ENCODE results near the gene TMEM31.
"Not testable (repeated sequence)": the region's sequence is repeated elsewhere in the genome, so short reads cannot be mapped to it uniquely, and the experiment has no call there.

The TMEM31 gene

DNA sequence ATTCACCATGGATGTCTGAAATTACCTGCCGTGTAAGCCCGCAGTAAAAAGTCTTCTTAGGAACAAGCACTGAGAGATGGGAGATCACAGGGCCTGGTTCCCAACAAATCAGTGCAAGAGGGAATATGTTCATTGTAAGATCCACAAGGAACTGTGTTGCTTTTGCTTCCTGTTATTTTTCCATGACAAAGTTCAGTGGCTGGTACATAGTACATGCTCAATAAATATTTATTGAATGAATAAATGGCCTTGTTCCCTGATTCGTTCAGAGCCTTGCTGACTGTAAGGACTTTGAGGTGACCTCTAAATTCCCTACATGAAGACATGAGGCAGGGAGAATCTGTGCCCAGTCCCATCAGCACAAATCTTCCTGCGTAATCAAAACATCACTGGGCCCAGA, 7.4 kb downstream of the TMEM31 start:
- in situ Hi-C loops (cut with MboI; ENCODE audit: low sequenced_read_pairs): no loop called here

GRCh38 chrX:103722505-103722904, 11.8 kb downstream of the TMEM31 start:
- in situ Hi-C loops (cut with MboI; ENCODE audit: low sequenced_read_pairs): no loop called here

DNA sequence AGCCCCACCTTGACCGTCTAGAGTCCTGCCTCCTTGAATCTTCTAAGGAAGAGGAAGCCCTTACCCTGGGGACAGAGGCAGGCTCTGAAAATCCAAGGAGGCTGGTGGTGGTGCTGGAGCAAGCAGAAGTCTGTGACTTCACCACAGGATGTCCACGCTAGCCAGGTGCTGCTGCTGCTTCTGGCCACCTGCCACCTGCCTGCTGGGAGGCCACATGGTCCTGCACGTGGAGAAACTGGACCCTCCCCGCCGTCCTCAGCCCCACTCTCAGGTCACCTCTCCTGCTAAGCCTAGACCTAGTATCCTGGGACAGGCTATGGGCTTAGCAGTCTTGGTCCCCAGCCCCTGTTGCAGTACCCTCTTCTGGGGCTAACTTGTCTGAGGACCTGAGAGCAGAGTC, 15.8 kb downstream of the TMEM31 start:
- in situ Hi-C loops (cut with MboI; ENCODE audit: low sequenced_read_pairs): no loop called here

- in situ Hi-C loops (cut with MboI; ENCODE audit: low sequenced_read_pairs): no loop called here
Observed at GRCh38 chrX:103727115-103727514, 16.4 kb downstream of the TMEM31 start.

DNA sequence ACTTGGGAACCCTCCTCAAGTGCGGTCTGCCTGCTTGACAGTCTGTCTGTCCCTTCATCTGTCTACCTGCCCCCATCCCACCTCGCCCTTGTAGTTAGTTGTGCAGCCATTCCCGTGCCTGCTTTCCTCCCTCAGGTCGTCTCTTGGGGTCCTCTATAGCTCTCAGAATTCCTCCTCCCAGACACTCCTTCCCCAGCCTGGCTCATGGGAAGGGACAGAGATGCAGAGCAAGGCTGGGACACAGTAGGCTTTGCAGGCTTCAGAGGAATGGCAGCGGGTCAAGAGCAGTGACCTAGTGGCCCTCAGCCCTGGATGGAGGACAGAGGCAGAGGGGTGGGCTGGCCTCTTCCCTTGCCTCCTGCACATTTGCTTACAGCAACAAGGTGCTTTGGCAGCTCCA, 18.3 kb downstream of the TMEM31 start:
- in situ Hi-C loops (cut with MboI; ENCODE audit: low sequenced_read_pairs): no loop called here

- in situ Hi-C loops (cut with MboI; ENCODE audit: low sequenced_read_pairs): no loop called here
Observed at GRCh38 chrX:103730147-103730795, 19.6 kb downstream of the TMEM31 start.

DNA sequence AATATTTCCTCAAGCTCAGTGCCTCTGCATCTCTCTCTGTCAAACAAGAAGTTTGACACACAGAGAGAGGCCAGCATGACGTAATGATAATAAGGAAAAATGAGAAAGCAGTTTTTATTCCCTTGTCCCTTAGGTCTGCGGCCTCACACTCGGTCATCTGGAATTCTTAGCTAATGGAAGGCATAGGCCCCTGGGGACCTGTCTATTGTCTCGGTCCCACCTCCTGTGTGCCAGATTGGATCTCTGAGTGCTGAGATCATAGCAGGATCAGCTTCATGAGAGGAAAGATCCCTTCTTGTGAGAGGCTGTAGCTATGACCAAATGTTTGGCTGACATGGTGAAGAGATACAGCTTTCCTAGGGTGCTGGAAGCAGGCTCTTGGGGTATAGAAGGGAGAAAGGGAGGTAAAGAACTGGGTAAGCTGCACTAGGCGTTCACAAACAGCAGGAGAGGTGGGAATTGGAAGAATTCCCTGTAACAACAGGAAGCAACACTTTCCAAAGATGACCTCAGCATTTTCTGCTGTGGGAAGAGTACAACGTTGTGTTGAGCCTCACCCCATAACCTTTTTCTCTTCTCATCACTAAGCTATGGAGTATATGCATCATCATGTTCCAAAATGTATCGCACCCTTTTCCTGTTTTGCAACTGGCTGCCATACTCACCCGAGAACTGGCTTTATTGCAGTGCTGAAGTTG, 20.2 kb downstream of the TMEM31 start:
- in situ Hi-C loops (cut with MboI; ENCODE audit: low sequenced_read_pairs): no loop called here

- in situ Hi-C loops (cut with MboI; ENCODE audit: low sequenced_read_pairs): no loop called here
Observed at GRCh38 chrX:103733017-103733416, 22.3 kb downstream of the TMEM31 start.

- in situ Hi-C loops (cut with MboI; ENCODE audit: low sequenced_read_pairs): no loop called here
Observed at GRCh38 chrX:103734125-103734760, 23.5 kb downstream of the TMEM31 start.

GRCh38 chrX:103737696-103738095, 27.0 kb downstream of the TMEM31 start:
- in situ Hi-C loops (cut with MboI; ENCODE audit: low sequenced_read_pairs): no loop called here

- in situ Hi-C loops (cut with MboI; ENCODE audit: low sequenced_read_pairs): no loop called here
Observed at GRCh38 chrX:103739421-103739820, 28.7 kb downstream of the TMEM31 start.

GRCh38 chrX:103741879-103742278, 31.2 kb downstream of the TMEM31 start:
- in situ Hi-C loops (cut with MboI; ENCODE audit: low sequenced_read_pairs): no loop called here

DNA sequence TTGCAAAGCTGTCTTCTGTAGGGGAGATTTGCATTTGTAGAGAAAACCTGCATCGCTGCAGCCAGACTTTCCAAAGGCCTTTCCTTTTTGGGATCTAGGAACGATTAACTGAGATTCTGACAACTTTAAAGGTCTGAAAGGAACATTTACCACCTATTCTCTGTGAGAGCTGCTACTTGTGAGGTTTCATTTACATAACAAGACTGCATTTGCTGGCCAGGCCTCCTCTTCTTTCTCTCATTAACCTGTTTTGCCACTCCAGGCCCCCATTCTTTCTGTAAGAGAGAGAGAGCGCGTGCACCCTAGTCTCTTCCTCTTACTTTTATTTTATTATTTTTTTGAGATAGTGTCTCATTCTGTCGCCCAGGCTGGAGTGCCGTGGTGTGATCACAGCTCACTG, 31.6 kb downstream of the TMEM31 start:
- in situ Hi-C loops (cut with MboI; ENCODE audit: low sequenced_read_pairs): no loop called here

DNA sequence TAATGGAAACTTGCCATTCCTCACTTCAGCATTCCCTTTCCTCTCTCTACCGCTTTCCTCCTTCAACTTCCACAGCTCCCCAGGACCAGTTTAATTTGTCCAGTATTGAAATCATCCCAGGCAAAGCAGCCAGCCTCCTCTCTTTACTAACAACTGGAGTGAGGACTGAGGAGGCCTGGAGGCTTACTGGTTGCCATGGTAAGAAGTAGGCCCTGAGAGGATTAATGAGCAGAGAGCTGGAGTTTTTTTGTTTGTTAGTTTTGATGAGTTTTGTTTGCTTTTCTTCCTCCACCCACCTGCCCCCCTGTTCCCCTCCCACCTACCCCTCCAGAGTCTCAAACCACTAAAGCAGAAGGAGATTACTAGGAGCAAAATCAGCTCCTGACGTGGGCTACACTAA, 36.5 kb downstream of the TMEM31 start:
- in situ Hi-C loops (cut with MboI; ENCODE audit: low sequenced_read_pairs): no loop called here

GRCh38 chrX:103754401-103754800, 43.7 kb downstream of the TMEM31 start:
- in situ Hi-C loops (cut with MboI; ENCODE audit: low sequenced_read_pairs): no loop called here

- in situ Hi-C loops (cut with MboI; ENCODE audit: low sequenced_read_pairs): no loop called here
Observed at GRCh38 chrX:103756736-103757135, 46.0 kb downstream of the TMEM31 start.

DNA sequence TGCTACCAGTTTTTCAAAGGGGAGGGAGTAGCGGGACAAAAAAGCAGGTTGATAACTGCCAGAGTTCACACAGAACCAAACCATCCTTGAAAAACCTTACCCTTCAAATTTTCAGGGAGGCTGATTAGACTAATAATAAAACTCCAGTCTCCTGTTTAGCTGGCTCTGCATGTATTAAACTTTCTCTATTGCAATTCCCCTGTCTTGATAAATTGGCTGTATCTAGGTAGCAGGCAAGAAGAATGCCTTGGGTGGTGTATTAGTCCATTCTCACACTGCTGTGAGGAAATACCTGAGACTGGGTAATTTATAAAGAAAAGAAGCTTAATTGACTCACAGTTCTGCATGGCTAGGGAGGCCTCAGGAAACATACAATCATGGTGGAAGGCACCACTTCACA, 47.8 kb downstream of the TMEM31 start:
- in situ Hi-C loops (cut with MboI; ENCODE audit: low sequenced_read_pairs): no loop called here

DNA sequence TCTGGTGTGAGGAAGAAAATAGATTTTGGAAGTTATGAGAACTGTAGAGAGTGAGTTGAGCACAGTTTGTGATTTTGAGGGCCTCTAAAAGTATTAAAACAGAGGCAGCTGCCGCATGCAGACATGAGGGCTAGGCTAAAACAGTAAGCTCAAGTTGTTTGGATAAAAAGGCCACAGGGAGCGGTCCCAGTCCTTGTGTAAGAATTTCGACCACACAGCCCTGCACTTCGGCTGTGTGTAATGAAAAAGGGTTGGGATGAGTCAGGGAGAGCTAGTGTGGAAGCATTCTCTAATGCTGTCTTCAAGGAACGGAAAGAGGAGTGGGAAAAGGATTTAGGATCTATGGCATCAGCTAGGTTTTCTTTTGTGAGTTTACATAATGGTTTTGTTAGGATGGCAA, 52.8 kb downstream of the TMEM31 start:
- in situ Hi-C loops (cut with MboI; ENCODE audit: low sequenced_read_pairs): not testable (repeated sequence)
